Inferior parietal cortex (tissue), 1 donor: Measurements from ENCODE around the gene ZNF219.

Experiments
- DNase-seq: peaks from one replicate; pipeline ENCODE4 v3.0.0-alpha.2; 2016; ENCODE audit errors: extremely low spot score

Gene ZNF219

GRCh38 chr14:21069388-21070082 lies 28.9 kb downstream of the ZNF219 start:
- DNase-seq = peak; percentile 45

- DNase-seq = peak; percentile 73
These were observed 29.7 kb downstream of the ZNF219 start for GRCh38 chr14:21068521-21069387.

GRCh38 chr14:21066882-21067502 lies 31.5 kb downstream of the ZNF219 start:
- DNase-seq = no peak

- no peak for DNase-seq
These were observed 35.0 kb downstream of the ZNF219 start for GRCh38 chr14:21063479-21063878.

GRCh38 chr14:21061347-21061668 lies 37.1 kb downstream of the ZNF219 start:
- DNase-seq = no peak

- no peak for DNase-seq
These were observed 37.7 kb downstream of the ZNF219 start for GRCh38 chr14:21060614-21061346.

GRCh38 chr14:21059842-21060613 lies 38.4 kb downstream of the ZNF219 start:
- no peak for DNase-seq

GRCh38 chr14:21058903-21059302 lies 39.6 kb downstream of the ZNF219 start:
- DNase-seq = no peak

- DNase-seq = no peak
These were observed 40.4 kb downstream of the ZNF219 start, which contains the start of gene RNASE8 for GRCh38 chr14:21057803-21058675. TSS of gene RNASE8 (plus strand) at chr14:21057822. CDS start at chr14:21057893, 71 bp downstream.

- DNase-seq = no peak
These were observed 41.8 kb downstream of the ZNF219 start for GRCh38 chr14:21056520-21057163.

GRCh38 chr14:21055432-21056117 lies 42.9 kb downstream of the ZNF219 start:
- DNase-seq = no peak

- no peak for DNase-seq
These were observed 43.7 kb downstream of the ZNF219 start for GRCh38 chr14:21054768-21055145.

- no peak for DNase-seq
These were observed 44.2 kb downstream of the ZNF219 start for GRCh38 chr14:21054123-21054767.

- DNase-seq = no peak
These were observed 45.0 kb downstream of the ZNF219 start for GRCh38 chr14:21053184-21054122.

- DNase-seq = no peak
These were observed 47.9 kb downstream of the ZNF219 start for GRCh38 chr14:21050597-21050996.

GRCh38 chr14:21049271-21049673 lies 49.2 kb downstream of the ZNF219 start:
- DNase-seq = no peak

- DNase-seq = no peak
These were observed 49.8 kb downstream of the ZNF219 start for GRCh38 chr14:21048638-21049037.
